HEK293 (cell line): ENCODE measurements around the gene KCNMA1.

Experiments
- CTCF ChIA-PET: fragments of 350-600 bp; formaldehyde crosslinking; extraction: SDS; loops from one replicate; lab custom pipeline; 2021; ENCODE audit warnings: antibody characterized with exemption; lab: Yijun Ruan, JAX
- POLR2A ChIA-PET: fragments of 300-600 bp; formaldehyde crosslinking; extraction: SDS; loops from one replicate; lab custom pipeline; 2020; ENCODE audit warnings: antibody characterized with exemption, inconsistent platforms; lab: Yijun Ruan, JAX
- H3K27ac ChIP-seq: fragments of 200-500 bp; sonication (Bioruptor generic); 2 replicates; pipeline ENCODE4 v1.5.1; 2014; ENCODE audit warnings: low read depth, low read length, control low read depth, inconsistent platforms; ENCODE audit errors: extremely low read depth
- H3K36me3 ChIP-seq, 2 experiments: fragments of 200-500 bp in 1 of 2; sonication (Bioruptor generic) in 1 of 2; 1 replicate in 1 of 2; 2 replicates in 1 of 2; pipeline ENCODE4 v1.5.1; 2014 to 2017; ENCODE audit warnings: inconsistent platforms in 2 of 2, low read length in 2 of 2; ENCODE audit not compliant: control insufficient read depth in 2 of 2, insufficient read depth in 1 of 2
- H3K4me1 ChIP-seq: fragments of 200-500 bp; sonication (Bioruptor generic); 2 replicates; pipeline ENCODE4 v1.5.1; 2014; ENCODE audit warnings: mild to moderate bottlenecking, low read length, inconsistent platforms; ENCODE audit not compliant: control insufficient read depth, insufficient read depth
- H3K4me3 ChIP-seq: 2 replicates; pipeline ENCODE4 v1.5.1; 2011; ENCODE audit warnings: low read depth, mild to moderate bottlenecking, control low read depth, low read length, moderate library complexity
- H3K9me3 ChIP-seq: fragments of 200-500 bp; sonication (Bioruptor generic); 2 replicates; pipeline ENCODE4 v1.5.1; 2014; ENCODE audit warnings: low read depth, low read length, inconsistent platforms; ENCODE audit not compliant: control insufficient read depth, insufficient read depth
- GFI1B ChIP-seq: fragments of 450-650 bp; formaldehyde crosslinking; IDR thresholded peaks from 2 replicates; pipeline ENCODE4 v1.5.1; 2016; ENCODE audit warnings: missing biosample characterization, missing genetic modification characterization
- SALL2 ChIP-seq: fragments of 450-650 bp; formaldehyde crosslinking; IDR thresholded peaks from 2 replicates; pipeline ENCODE4 v1.5.0; 2017; ENCODE audit warnings: missing biosample characterization, mild to moderate bottlenecking, missing genetic modification characterization, borderline replicate concordance
- SCRT2 ChIP-seq: fragments of 450-650 bp; formaldehyde crosslinking; IDR thresholded peaks from 2 replicates; pipeline ENCODE4 v1.5.1; 2016; ENCODE audit warnings: missing biosample characterization, missing genetic modification characterization
- TRIM28 ChIP-seq: IDR thresholded peaks from 2 replicates; pipeline ENCODE4 v1.6.1; 2011; ENCODE audit warnings: low read length, control low read depth, borderline replicate concordance
- ZBTB8A ChIP-seq: fragments of 450-650 bp; formaldehyde crosslinking; IDR thresholded peaks from 2 replicates; pipeline ENCODE4 v1.5.1; 2016; ENCODE audit warnings: missing biosample characterization, missing genetic modification characterization
- ZIC2 ChIP-seq: fragments of 450-650 bp; formaldehyde crosslinking; IDR thresholded peaks from 2 replicates; pipeline ENCODE4 v1.5.1; 2016; ENCODE audit warnings: missing biosample characterization, missing genetic modification characterization
- ZNF155 ChIP-seq: fragments of 450-650 bp; formaldehyde crosslinking; IDR thresholded peaks from 2 replicates; pipeline ENCODE4 v1.5.1; 2016; ENCODE audit warnings: missing biosample characterization, missing genetic modification characterization
- ZNF23 ChIP-seq: fragments of 450-650 bp; formaldehyde crosslinking; IDR thresholded peaks from 2 replicates; pipeline ENCODE4 v1.5.1; 2016; ENCODE audit warnings: missing biosample characterization, missing genetic modification characterization, borderline replicate concordance
- ZNF324 ChIP-seq: fragments of 450-650 bp; formaldehyde crosslinking; IDR thresholded peaks from 2 replicates; pipeline ENCODE4 v1.5.1; 2016; ENCODE audit warnings: missing biosample characterization, missing genetic modification characterization
- ZNF510 ChIP-seq: fragments of 450-650 bp; formaldehyde crosslinking; IDR thresholded peaks from 2 replicates; pipeline ENCODE4 v1.5.1; 2018; ENCODE audit warnings: mild to moderate bottlenecking, missing genetic modification characterization, missing biosample characterization; ENCODE audit not compliant: insufficient replicate concordance
- ZNF521 ChIP-seq: fragments of 450-650 bp; formaldehyde crosslinking; IDR thresholded peaks from 2 replicates; pipeline ENCODE4 v1.5.1; 2017; ENCODE audit warnings: missing biosample characterization, mild to moderate bottlenecking, missing genetic modification characterization
- ZNF585B ChIP-seq: fragments of 450-650 bp; formaldehyde crosslinking; IDR thresholded peaks from 2 replicates; pipeline ENCODE4 v1.5.1; 2016; ENCODE audit warnings: missing biosample characterization, missing genetic modification characterization
- ZNF621 ChIP-seq: fragments of 450-650 bp; formaldehyde crosslinking; IDR thresholded peaks from 2 replicates; pipeline ENCODE4 v1.5.1; 2017; ENCODE audit warnings: missing biosample characterization, missing genetic modification characterization
- ZNF777 ChIP-seq: fragments of 450-650 bp; formaldehyde crosslinking; IDR thresholded peaks from 2 replicates; pipeline ENCODE4 v1.5.1; 2017; ENCODE audit warnings: missing biosample characterization, missing genetic modification characterization, borderline replicate concordance
- ZNF792 ChIP-seq: fragments of 450-650 bp; formaldehyde crosslinking; IDR thresholded peaks from 2 replicates; pipeline ENCODE4 v1.5.1; 2016; ENCODE audit warnings: missing biosample characterization, missing genetic modification characterization
- ZSCAN16 ChIP-seq: fragments of 450-650 bp; formaldehyde crosslinking; IDR thresholded peaks from 2 replicates; pipeline ENCODE4 v1.5.1; 2016; ENCODE audit warnings: missing biosample characterization, missing genetic modification characterization
- TF ChIP-seq, protein P1 (sequence below): fragments of 450-650 bp; formaldehyde crosslinking; IDR thresholded peaks from 2 replicates; pipeline ENCODE4 v1.5.1; 2016; ENCODE audit warnings: missing biosample characterization, missing genetic modification characterization, low read depth
- TF ChIP-seq, protein P2 (sequence below): fragments of 450-650 bp; formaldehyde crosslinking; IDR thresholded peaks from 2 replicates; pipeline ENCODE4 v1.5.1; 2016; ENCODE audit warnings: missing biosample characterization, missing genetic modification characterization
- TF ChIP-seq, protein P3 (sequence below): fragments of 450-650 bp; formaldehyde crosslinking; IDR thresholded peaks from 2 replicates; pipeline ENCODE4 v1.5.1; 2017; ENCODE audit warnings: missing biosample characterization, missing genetic modification characterization
- TF ChIP-seq, protein P4 (sequence below): fragments of 450-650 bp; formaldehyde crosslinking; IDR thresholded peaks from 2 replicates; pipeline ENCODE4 v1.5.1; 2017; ENCODE audit warnings: missing biosample characterization, missing genetic modification characterization
- TF ChIP-seq, protein P5 (sequence below): fragments of 450-650 bp; formaldehyde crosslinking; IDR thresholded peaks from 2 replicates; pipeline ENCODE4 v1.5.1; 2017; ENCODE audit warnings: missing biosample characterization, missing genetic modification characterization

The KCNMA1 gene

DNA sequence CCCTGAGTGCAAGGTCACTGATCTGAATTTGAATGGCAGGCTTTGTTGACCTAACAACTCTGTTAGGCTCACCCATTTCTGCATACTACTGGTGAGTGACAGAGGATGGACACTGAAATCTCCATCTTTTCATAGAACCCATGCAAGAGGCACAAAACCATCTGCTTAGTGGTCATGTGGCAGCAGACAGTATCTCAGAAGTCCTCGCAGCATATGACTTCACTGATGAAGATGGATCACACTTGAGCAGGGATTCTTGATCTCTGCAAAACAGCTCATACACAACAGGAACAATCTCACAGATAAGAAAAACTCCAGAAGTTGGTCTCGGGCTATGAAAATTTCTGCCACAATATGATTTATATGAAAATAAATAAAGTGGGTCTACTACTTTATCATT is 487.9 kb downstream of the KCNMA1 start (continued):
- TF ChIP-seq, protein P1, sequence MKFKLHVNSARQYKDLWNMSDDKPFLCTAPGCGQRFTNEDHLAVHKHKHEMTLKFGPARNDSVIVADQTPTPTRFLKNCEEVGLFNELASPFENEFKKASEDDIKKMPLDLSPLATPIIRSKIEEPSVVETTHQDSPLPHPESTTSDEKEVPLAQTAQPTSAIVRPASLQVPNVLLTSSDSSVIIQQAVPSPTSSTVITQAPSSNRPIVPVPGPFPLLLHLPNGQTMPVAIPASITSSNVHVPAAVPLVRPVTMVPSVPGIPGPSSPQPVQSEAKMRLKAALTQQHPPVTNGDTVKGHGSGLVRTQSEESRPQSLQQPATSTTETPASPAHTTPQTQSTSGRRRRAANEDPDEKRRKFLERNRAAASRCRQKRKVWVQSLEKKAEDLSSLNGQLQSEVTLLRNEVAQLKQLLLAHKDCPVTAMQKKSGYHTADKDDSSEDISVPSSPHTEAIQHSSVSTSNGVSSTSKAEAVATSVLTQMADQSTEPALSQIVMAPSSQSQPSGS (tag by site-specific recombination) = no peak
- TF ChIP-seq, protein P2, sequence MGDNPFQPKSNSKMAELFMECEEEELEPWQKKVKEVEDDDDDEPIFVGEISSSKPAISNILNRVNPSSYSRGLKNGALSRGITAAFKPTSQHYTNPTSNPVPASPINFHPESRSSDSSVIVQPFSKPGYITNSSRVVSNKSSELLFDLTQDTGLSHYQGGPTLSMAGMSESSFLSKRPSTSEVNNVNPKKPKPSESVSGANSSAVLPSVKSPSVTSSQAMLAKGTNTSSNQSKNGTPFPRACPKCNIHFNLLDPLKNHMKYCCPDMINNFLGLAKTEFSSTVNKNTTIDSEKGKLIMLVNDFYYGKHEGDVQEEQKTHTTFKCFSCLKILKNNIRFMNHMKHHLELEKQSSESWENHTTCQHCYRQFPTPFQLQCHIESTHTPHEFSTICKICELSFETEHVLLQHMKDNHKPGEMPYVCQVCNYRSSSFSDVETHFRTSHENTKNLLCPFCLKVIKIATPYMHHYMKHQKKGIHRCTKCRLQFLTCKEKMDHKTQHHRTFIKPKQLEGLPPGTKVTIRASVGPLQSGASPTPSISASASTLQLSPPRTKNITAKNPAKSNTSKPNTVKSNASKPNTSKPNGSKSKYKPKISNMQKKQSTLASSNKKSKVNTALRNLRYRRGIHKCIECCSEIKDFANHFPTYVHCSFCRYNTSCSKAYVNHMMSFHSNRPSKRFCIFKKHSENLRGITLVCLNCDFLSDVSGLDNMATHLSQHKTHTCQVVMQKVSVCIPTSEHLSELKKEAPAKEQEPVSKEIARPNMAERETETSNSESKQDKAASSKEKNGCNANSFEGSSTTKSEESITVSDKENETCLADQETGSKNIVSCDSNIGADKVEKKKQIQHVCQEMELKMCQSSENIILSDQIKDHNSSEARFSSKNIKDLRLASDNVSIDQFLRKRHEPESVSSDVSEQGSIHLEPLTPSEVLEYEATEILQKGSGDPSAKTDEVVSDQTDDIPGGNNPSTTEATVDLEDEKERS (tag by site-specific recombination) = no peak

DNA sequence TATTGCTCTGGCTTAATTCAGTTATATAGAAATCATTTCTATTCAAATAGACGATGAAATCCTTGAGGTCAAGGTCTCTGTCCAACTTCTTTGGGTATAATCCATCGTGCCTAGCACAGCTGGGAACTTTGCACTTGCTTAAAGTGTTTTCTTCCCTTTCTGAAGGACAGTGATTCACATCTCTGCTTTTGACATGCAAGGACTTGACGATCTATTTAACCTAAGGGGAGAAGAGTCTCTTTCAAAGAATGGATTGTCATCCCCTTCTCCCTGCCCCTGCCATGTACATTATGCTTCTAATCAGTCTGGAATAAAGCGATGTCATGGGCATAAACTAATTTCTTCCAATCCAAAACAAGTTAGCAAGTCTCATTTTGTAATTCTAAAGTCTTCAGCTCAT is 488.6 kb downstream of the KCNMA1 start:
- H3K9me3 ChIP-seq = no peaks in the 10 kb centered on the region
- no peak for TF ChIP-seq GFI1B (tag by site-specific recombination)
- TF ChIP-seq TRIM28 = no peak
- TF ChIP-seq ZNF585B = no peak
- TF ChIP-seq ZNF324 (tag by site-specific recombination) = no peak
- TF ChIP-seq ZNF792 (tag by site-specific recombination) = no peak
- no peak for TF ChIP-seq ZNF23
- TF ChIP-seq SALL2 (tag by site-specific recombination) = no peak
- TF ChIP-seq ZSCAN16 (tag by site-specific recombination) = no peak
- no peak for TF ChIP-seq ZBTB8A (tag by site-specific recombination)
- no peak for TF ChIP-seq ZNF155 (tag by site-specific recombination)
- TF ChIP-seq, protein P3, sequence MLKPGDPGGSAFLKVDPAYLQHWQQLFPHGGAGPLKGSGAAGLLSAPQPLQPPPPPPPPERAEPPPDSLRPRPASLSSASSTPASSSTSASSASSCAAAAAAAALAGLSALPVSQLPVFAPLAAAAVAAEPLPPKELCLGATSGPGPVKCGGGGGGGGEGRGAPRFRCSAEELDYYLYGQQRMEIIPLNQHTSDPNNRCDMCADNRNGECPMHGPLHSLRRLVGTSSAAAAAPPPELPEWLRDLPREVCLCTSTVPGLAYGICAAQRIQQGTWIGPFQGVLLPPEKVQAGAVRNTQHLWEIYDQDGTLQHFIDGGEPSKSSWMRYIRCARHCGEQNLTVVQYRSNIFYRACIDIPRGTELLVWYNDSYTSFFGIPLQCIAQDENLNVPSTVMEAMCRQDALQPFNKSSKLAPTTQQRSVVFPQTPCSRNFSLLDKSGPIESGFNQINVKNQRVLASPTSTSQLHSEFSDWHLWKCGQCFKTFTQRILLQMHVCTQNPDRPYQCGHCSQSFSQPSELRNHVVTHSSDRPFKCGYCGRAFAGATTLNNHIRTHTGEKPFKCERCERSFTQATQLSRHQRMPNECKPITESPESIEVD (tag by site-specific recombination) = no peak
- TF ChIP-seq ZNF777 (tag by site-specific recombination) = no peak
- TF ChIP-seq SCRT2 = no peak
- TF ChIP-seq, protein P4, sequence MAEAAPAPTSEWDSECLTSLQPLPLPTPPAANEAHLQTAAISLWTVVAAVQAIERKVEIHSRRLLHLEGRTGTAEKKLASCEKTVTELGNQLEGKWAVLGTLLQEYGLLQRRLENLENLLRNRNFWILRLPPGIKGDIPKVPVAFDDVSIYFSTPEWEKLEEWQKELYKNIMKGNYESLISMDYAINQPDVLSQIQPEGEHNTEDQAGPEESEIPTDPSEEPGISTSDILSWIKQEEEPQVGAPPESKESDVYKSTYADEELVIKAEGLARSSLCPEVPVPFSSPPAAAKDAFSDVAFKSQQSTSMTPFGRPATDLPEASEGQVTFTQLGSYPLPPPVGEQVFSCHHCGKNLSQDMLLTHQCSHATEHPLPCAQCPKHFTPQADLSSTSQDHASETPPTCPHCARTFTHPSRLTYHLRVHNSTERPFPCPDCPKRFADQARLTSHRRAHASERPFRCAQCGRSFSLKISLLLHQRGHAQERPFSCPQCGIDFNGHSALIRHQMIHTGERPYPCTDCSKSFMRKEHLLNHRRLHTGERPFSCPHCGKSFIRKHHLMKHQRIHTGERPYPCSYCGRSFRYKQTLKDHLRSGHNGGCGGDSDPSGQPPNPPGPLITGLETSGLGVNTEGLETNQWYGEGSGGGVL (tag by site-specific recombination) = no peak
- no peak for TF ChIP-seq ZNF510 (tag by site-specific recombination)
- no peak for TF ChIP-seq ZNF521 (tag by site-specific recombination)
- no peak for TF ChIP-seq ZIC2 (tag by site-specific recombination)
- TF ChIP-seq, protein P5, sequence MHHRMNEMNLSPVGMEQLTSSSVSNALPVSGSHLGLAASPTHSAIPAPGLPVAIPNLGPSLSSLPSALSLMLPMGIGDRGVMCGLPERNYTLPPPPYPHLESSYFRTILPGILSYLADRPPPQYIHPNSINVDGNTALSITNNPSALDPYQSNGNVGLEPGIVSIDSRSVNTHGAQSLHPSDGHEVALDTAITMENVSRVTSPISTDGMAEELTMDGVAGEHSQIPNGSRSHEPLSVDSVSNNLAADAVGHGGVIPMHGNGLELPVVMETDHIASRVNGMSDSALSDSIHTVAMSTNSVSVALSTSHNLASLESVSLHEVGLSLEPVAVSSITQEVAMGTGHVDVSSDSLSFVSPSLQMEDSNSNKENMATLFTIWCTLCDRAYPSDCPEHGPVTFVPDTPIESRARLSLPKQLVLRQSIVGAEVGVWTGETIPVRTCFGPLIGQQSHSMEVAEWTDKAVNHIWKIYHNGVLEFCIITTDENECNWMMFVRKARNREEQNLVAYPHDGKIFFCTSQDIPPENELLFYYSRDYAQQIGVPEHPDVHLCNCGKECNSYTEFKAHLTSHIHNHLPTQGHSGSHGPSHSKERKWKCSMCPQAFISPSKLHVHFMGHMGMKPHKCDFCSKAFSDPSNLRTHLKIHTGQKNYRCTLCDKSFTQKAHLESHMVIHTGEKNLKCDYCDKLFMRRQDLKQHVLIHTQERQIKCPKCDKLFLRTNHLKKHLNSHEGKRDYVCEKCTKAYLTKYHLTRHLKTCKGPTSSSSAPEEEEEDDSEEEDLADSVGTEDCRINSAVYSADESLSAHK (tag by site-specific recombination) = no peak
- no peak for TF ChIP-seq ZNF621 (tag by site-specific recombination)
- H3K4me1 ChIP-seq = no peaks in the 10 kb centered on the region
- H3K27ac ChIP-seq = no peak overlapping the region
- ChIA-PET CTCF (interaction anchor here (1.4 kb wide), 1 partner anchor 16 kb away, joined by 6 read pairs; no protein-coding TSS in a partner anchor), POLR2A (no interaction called here)
- H3K36me3 ChIP-seq = no peaks in the 10 kb centered on the region
- no peak overlapping the region for H3K4me3 ChIP-seq
